ENCODE results near the gene CTH.
A peak's percentile ranks its signal among the peaks of the same experiment; 100 is the strongest.
"Not testable (repeated sequence)": the region's sequence is repeated elsewhere in the genome, so short reads cannot be mapped to it uniquely, and the experiment has no call there.

Gene CTH

GRCh38 chr1:70459496-70460225 lies 48.6 kb downstream of the CTH start:
- peak; percentile 44 for DNase-seq

GRCh38 chr1:70460740-70461713 lies 50.0 kb downstream of the CTH start:
- not testable (repeated sequence) for DNase-seq

- no peak for DNase-seq
Observed at GRCh38 chr1:70462611-70463010, 51.5 kb downstream of the CTH start.

GRCh38 chr1:70465911-70466310 lies 54.8 kb downstream of the CTH start:
- no peak for DNase-seq

- DNase-seq: no peak
Observed at GRCh38 chr1:70467531-70467930, 56.5 kb downstream of the CTH start.

GRCh38 chr1:70468180-70468579 lies 57.1 kb downstream of the CTH start:
- no peak for DNase-seq

- not testable (repeated sequence) for DNase-seq
Observed at GRCh38 chr1:70469184-70469583, 58.1 kb downstream of the CTH start.

- DNase-seq: peak; percentile 37
Observed at GRCh38 chr1:70475023-70475422, 64.0 kb downstream of the CTH start.

- no peak for DNase-seq
Observed at GRCh38 chr1:70477090-70477489, 66.0 kb downstream of the CTH start.

- DNase-seq: not testable (repeated sequence)
Observed at GRCh38 chr1:70477905-70478304, 66.8 kb downstream of the CTH start.

- peak; percentile 18 for DNase-seq
Observed at GRCh38 chr1:70483342-70483741, 72.3 kb downstream of the CTH start.

GRCh38 chr1:70485624-70486023 lies 74.6 kb downstream of the CTH start:
- DNase-seq: no peak

GRCh38 chr1:70486676-70487458 lies 75.8 kb downstream of the CTH start:
- peak; percentile 86 for DNase-seq

GRCh38 chr1:70487459-70487815 lies 76.4 kb downstream of the CTH start:
- DNase-seq: no peak

- DNase-seq: peak; percentile 24
Observed at GRCh38 chr1:70487910-70488665, 77.0 kb downstream of the CTH start.
